Astrocyte (in vitro differentiated cells and primary cell): ENCODE data around the gene PHTF1. TPM values are rescaled to one million over a fixed set of nuclear protein-coding genes. Genes with fewer than 3 reads are reported as not detected.

ENCODE experiments used
- DNase-seq: peaks from one replicate; pipeline ENCODE4 v3.0.0-alpha.2; 2010; ENCODE audit warnings: low read depth
- FAIRE-seq: peaks from 2 replicates; lab custom pipeline; 2011; peaks lifted over from hg19 to GRCh38; lab: Jason Lieb, UNC
- H2AFZ ChIP-seq: 2 replicates; pipeline ENCODE4 v1.6.0; 2012; ENCODE audit warnings: low read depth, low read length, inconsistent platforms
- H3K27ac ChIP-seq: 2 replicates; pipeline ENCODE4 v1.5.1; 2011; ENCODE audit warnings: low read depth, low read length, inconsistent platforms
- H3K27me3 ChIP-seq: 2 replicates; pipeline ENCODE4 v1.6.0; 2011; ENCODE audit warnings: low read length, inconsistent platforms; ENCODE audit not compliant: insufficient read depth
- H3K36me3 ChIP-seq: 2 replicates; pipeline ENCODE4 v1.5.1; 2011; ENCODE audit warnings: low read length, inconsistent platforms; ENCODE audit not compliant: insufficient read depth
- H3K4me1 ChIP-seq: 2 replicates; pipeline ENCODE4 v1.5.1; 2011; ENCODE audit warnings: low read length, inconsistent platforms; ENCODE audit not compliant: insufficient read depth
- H3K4me2 ChIP-seq: 2 replicates; pipeline ENCODE4 v1.6.0; 2012; ENCODE audit warnings: low read length, inconsistent platforms
- H3K4me3 ChIP-seq: 2 replicates; pipeline ENCODE4 v1.5.1; 2011; ENCODE audit warnings: low read depth, mild to moderate bottlenecking, low read length, inconsistent platforms; ENCODE audit not compliant: insufficient read depth
- H3K79me2 ChIP-seq: 2 replicates; pipeline ENCODE4 v1.6.0; 2012; ENCODE audit warnings: mild to moderate bottlenecking, low read length, inconsistent platforms; ENCODE audit not compliant: insufficient read depth
- H3K9ac ChIP-seq: 2 replicates; pipeline ENCODE4 v1.6.0; 2012; ENCODE audit warnings: mild to moderate bottlenecking, low read length, inconsistent platforms
- H3K9me3 ChIP-seq: 2 replicates; pipeline ENCODE4 v1.5.1; 2012; ENCODE audit warnings: low read depth, mild to moderate bottlenecking, low read length, inconsistent platforms; ENCODE audit not compliant: insufficient read depth
- H4K20me1 ChIP-seq: 2 replicates; pipeline ENCODE4 v1.6.0; 2012; ENCODE audit warnings: low read length, inconsistent platforms; ENCODE audit not compliant: insufficient read depth
- H3K27ac Mint-ChIP-seq: one replicate; pipeline ENCODE4 v1.8.0; 2021; ENCODE audit warnings: mild to moderate bottlenecking, mixed read lengths; ENCODE audit not compliant: unreplicated experiment
- H3K27me3 Mint-ChIP-seq: one replicate; pipeline ENCODE4 v1.8.0; 2021; ENCODE audit warnings: low read depth, mixed read lengths; ENCODE audit not compliant: unreplicated experiment
- H3K36me3 Mint-ChIP-seq: one replicate; pipeline ENCODE4 v1.8.0; 2021; ENCODE audit warnings: low read depth, mixed read lengths; ENCODE audit not compliant: unreplicated experiment
- H3K4me1 Mint-ChIP-seq: one replicate; pipeline ENCODE4 v1.8.0; 2021; ENCODE audit warnings: low read depth, mixed read lengths; ENCODE audit not compliant: unreplicated experiment
- H3K4me3 Mint-ChIP-seq: one replicate; pipeline ENCODE4 v1.8.0; 2021; ENCODE audit warnings: mild to moderate bottlenecking, moderate library complexity, mixed read lengths; ENCODE audit not compliant: unreplicated experiment
- H3K9me3 Mint-ChIP-seq: one replicate; pipeline ENCODE4 v1.8.0; 2021; ENCODE audit warnings: mild to moderate bottlenecking, mixed read lengths; ENCODE audit not compliant: unreplicated experiment
- EZH2 ChIP-seq: IDR thresholded peaks from 2 replicates; pipeline ENCODE4 v1.6.1; 2012; ENCODE audit warnings: mild to moderate bottlenecking, low read length, inconsistent platforms; ENCODE audit not compliant: insufficient read depth
- total RNA-seq: library from RNA; stranded (reverse); gene quantifications from 2 replicates; pipeline ENCODE4 v1.2.1, GENCODE V29; 2021
- TF ChIP-seq, protein P1 (sequence below): IDR thresholded peaks from 2 replicates; pipeline ENCODE4 v1.5.1; 2011; ENCODE audit warnings: low read depth, mild to moderate bottlenecking, inconsistent platforms, low read length, moderate library complexity; ENCODE audit not compliant: insufficient read depth

PHTF1 gene
- total RNA-seq, 1 donor from 2014 or later = 36.4 TPM

DNA sequence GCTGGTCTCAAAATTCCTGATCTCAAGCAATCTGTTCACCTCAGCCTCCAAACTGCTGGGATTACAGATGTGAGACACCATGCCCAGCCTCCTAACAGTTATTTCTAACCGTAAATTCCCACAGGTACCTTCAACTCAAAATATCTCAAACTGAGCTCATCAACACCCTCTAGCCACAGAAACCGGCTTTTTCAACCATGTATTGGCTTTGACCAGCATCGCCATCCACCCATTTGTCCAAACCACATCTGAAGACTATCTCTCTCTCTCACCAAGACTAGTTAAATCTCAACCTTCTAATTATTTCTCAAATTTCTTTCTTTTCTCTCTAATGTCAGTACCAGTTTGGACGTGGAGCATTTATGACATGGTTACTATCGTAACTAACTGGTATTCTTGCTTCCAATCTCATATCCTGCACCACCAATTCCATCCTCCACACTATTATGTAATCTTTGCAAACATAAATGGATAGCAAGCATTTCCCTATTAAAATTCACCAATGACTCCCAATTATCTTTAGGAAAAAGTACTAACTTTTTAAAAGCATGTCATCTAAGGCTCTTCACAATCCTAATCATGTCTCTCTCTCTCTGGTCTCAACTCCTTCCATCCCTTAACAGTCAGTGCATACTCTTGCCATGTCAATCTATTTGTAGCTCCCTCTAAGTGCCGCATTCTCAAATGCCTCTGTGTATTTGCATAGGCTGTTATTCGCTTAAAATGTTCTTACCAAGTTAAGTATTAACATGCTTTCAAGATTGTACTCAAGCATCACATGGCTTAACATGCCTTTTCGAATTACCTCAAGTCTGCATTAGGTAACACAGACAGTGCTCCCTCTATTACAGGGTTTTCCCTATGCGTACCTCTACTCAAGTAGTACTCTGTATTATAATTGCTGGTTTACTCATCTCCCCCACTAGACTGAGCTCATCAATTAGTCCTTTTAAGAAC lies 34.9 kb upstream of the PHTF1 start:
- DNase-seq (no peak), FAIRE-seq (no peak)
- peaks cover 69% of the 10 kb centered on the region for H3K79me2 ChIP-seq
- Mint-ChIP-seq H3K4me1 (peaks cover 3% of the 10 kb centered on the region), H3K36me3 (peaks cover 5% of the 10 kb centered on the region), H3K4me3 (no peak overlapping the region), H3K27ac (no peak overlapping the region), H3K27me3 (no peaks in the 10 kb centered on the region), H3K9me3 (no peaks in the 10 kb centered on the region)
- no peak overlapping the region for H3K4me2 ChIP-seq
- peaks cover 6% of the 10 kb centered on the region for H3K4me1 ChIP-seq
- H3K27me3 ChIP-seq = no peaks in the 10 kb centered on the region
- H3K4me3 ChIP-seq = no peak overlapping the region
- no peak for TF ChIP-seq EZH2
- TF ChIP-seq, protein P1, sequence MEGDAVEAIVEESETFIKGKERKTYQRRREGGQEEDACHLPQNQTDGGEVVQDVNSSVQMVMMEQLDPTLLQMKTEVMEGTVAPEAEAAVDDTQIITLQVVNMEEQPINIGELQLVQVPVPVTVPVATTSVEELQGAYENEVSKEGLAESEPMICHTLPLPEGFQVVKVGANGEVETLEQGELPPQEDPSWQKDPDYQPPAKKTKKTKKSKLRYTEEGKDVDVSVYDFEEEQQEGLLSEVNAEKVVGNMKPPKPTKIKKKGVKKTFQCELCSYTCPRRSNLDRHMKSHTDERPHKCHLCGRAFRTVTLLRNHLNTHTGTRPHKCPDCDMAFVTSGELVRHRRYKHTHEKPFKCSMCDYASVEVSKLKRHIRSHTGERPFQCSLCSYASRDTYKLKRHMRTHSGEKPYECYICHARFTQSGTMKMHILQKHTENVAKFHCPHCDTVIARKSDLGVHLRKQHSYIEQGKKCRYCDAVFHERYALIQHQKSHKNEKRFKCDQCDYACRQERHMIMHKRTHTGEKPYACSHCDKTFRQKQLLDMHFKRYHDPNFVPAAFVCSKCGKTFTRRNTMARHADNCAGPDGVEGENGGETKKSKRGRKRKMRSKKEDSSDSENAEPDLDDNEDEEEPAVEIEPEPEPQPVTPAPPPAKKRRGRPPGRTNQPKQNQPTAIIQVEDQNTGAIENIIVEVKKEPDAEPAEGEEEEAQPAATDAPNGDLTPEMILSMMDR = no peak
- H4K20me1 ChIP-seq = peaks cover 26% of the 10 kb centered on the region
- H3K27ac ChIP-seq = no peak overlapping the region
- no peaks in the 10 kb centered on the region for H3K9me3 ChIP-seq
- H3K36me3 ChIP-seq = peaks cover 13% of the 10 kb centered on the region
- no peak overlapping the region for H2AFZ ChIP-seq
- H3K9ac ChIP-seq = no peak overlapping the region

DNA sequence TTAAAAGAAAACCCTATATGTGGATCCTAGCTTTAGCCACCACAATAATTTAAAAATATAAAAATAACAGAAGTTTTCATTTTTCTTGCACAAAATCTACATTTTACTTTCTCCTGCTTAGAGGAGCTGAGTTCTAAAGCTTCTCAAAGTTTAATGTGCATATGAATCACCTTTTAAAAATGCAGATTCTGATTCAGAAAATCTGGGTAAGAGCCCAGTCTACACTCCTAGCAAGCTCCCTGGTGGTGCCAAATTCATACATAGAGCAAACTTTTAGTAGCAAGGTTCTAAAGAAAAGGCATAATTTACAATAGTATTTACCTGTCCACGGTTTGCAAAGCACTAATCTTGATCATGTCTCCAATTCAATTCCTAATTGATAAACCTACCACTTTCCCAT lies 33.7 kb upstream of the PHTF1 start:
- Histone ChIP-seq H3K9me3 (no peaks in the 10 kb centered on the region), H3K9ac (no peak overlapping the region), H3K4me1 (peaks cover 6% of the 10 kb centered on the region), H3K4me3 (no peak overlapping the region), H2AFZ (no peak overlapping the region), H3K27me3 (no peaks in the 10 kb centered on the region), H3K36me3 (peaks cover 13% of the 10 kb centered on the region), H3K4me2 (peak overlapping the region; percentile 2), H3K27ac (no peak overlapping the region), H3K79me2 (peaks cover 70% of the 10 kb centered on the region), H4K20me1 (peaks cover 21% of the 10 kb centered on the region)
- Mint-ChIP-seq H3K9me3 (no peaks in the 10 kb centered on the region), H3K4me1 (peaks cover 3% of the 10 kb centered on the region), H3K27me3 (no peaks in the 10 kb centered on the region), H3K36me3 (peaks cover 7% of the 10 kb centered on the region), H3K4me3 (no peak overlapping the region), H3K27ac (no peak overlapping the region)
- TF ChIP-seq EZH2 = no peak
- TF ChIP-seq, protein P1 = no peak
- FAIRE-seq (peak; percentile 26), DNase-seq (peak; percentile 51)

DNA sequence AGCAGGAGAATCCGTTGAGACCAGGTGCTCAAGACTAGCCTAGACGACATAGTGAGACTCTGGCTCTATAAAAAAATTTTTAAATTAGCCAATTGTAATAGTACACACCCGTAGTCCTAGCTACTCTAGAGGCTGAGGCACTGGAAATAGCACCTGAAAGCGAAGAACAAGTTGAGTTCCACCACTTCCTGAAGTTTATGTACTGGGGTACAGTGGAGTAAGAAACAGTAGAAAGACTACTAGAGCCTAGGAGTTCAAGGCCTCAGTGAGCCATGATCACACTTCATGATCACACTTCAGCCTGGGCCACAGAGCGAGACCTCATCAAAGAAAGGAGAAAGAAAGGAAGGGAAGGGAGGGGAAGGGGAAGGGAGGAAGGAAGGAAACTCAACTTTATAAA lies 33.2 kb upstream of the PHTF1 start:
- Histone ChIP-seq H3K4me3 (no peak overlapping the region), H3K4me2 (no peak overlapping the region), H4K20me1 (peaks cover 17% of the 10 kb centered on the region), H3K9me3 (no peaks in the 10 kb centered on the region), H3K79me2 (peaks cover 69% of the 10 kb centered on the region), H3K27me3 (no peaks in the 10 kb centered on the region), H3K36me3 (peaks cover 10% of the 10 kb centered on the region), H3K27ac (no peak overlapping the region), H3K9ac (no peak overlapping the region), H3K4me1 (peaks cover 6% of the 10 kb centered on the region), H2AFZ (no peak overlapping the region)
- Mint-ChIP-seq H3K9me3 (no peaks in the 10 kb centered on the region), H3K27me3 (no peaks in the 10 kb centered on the region), H3K27ac (no peak overlapping the region), H3K4me1 (peaks cover 3% of the 10 kb centered on the region), H3K36me3 (peaks cover 7% of the 10 kb centered on the region), H3K4me3 (no peak overlapping the region)
- DNase-seq = no peak
- FAIRE-seq = no peak
- TF ChIP-seq EZH2 = no peak
- TF ChIP-seq, protein P1 = no peak
